Psoas muscle (tissue), 8 donors: ENCODE results near the gene CD34. TPM values are rescaled to one million over a fixed set of nuclear protein-coding genes. Genes with fewer than 3 reads are reported as not detected.
A peak's percentile ranks its signal among the peaks of the same experiment; 100 is the strongest.

ENCODE experiments used
- ATAC-seq, 4 donors: fragments of 200-7000 bp; cut with Tn5 transposase; one replicate each; pipeline ENCODE4 v1.9.1; 2020; ENCODE audit warnings: moderate library complexity in 3 of 4, mild to moderate bottlenecking in 2 of 4
- DNase-seq, 2 donors: peaks; one replicate each; pipeline ENCODE4 v3.0.0-alpha.2; 2020
- H3K27ac ChIP-seq: fragments of 200-600 bp; one replicate; pipeline ENCODE4 v1.8.0; 2022
- H3K27me3 ChIP-seq, 3 donors: fragments of 200-600 bp in 1 of 3; one replicate each; pipeline versions ENCODE4 v1.6.1 to v1.8.0; 2013 to 2022; ENCODE audit warnings: low read length in 2 of 3, mild to moderate bottlenecking in 2 of 3, moderate library complexity in 1 of 3; ENCODE audit not compliant: insufficient read depth in 3 of 3
- H3K36me3 ChIP-seq, 2 donors: fragments of 200-600 bp in 1 of 2; one replicate each; pipeline versions ENCODE4 v1.6.1 to v1.8.0; 2013 to 2022; ENCODE audit warnings: low read depth in 1 of 2, mild to moderate bottlenecking in 1 of 2, moderate library complexity in 1 of 2; ENCODE audit not compliant: insufficient read depth in 1 of 2
- H3K4me1 ChIP-seq: fragments of 200-600 bp; one replicate; pipeline ENCODE4 v1.8.0; 2022
- H3K4me3 ChIP-seq: fragments of 200-600 bp; one replicate; pipeline ENCODE4 v1.8.0; 2022; ENCODE audit warnings: mild to moderate bottlenecking
- H3K9me3 ChIP-seq: fragments of 200-600 bp; one replicate; pipeline ENCODE4 v1.8.0; 2022
- CTCF ChIP-seq: fragments of 200-600 bp; IDR thresholded peaks from one replicate; pipeline ENCODE4 v1.8.0; 2022; ENCODE audit warnings: antibody characterized with exemption
- WGBS, 3 donors: extraction: QIAGEN DNeasy Blood & Tissue Kit; methylation state at CpG; one replicate each; pipeline versions ENCODE4 v1.1.6 to v1.1.7; 2013; 5-methylcytosine and 5-hydroxymethylcytosine counted together
- intact Hi-C, 2 donors: fragments of 100-400 bp; cut with DNase I; formaldehyde crosslinking; loops; one replicate each; pipeline versions ENCODE4 v1.11.0 to v1.14.2; 2022
- polyA plus RNA-seq, 3 donors: library from polyadenylated mRNA; stranded (reverse); fragments of 200-250 nt; gene quantifications; one replicate each; pipeline ENCODE4 v1.2.3, GENCODE V29; 2013
- total RNA-seq, 4 donors: library from RNA; stranded (reverse); fragmentation: NEBNext Ultra II Directional in 2 of 4; extraction: Animal tissue kit (Norgen Biotek cat#: 25700) in 2 of 4; gene quantifications; one replicate each; pipeline versions ENCODE4 v1.2.1 to v1.2.4, GENCODE V29; 2021 to 2023
- donor health status: healthy with polysubstance abuse.
- donor health status: DM: no; HTN: no; CAD: no; lungs with moderate emphysema.
- donor health status: Bipolar disorder and iron deficiency.
- donor health status: healthy.
- donor health status: DM: yes; HTN: yes; CAD: no.
- donor health status: DM: no; HTN: no; CAD: no.
- donor health status: DM: no; HTN: no; CAD: no.
- donor health status: DM: yes; HTN: yes; CAD: no.

CD34 gene
- total and polyA plus RNA-seq, 7 donors = 14.4 to 61.1 (median 21.1) TPM

DNA sequence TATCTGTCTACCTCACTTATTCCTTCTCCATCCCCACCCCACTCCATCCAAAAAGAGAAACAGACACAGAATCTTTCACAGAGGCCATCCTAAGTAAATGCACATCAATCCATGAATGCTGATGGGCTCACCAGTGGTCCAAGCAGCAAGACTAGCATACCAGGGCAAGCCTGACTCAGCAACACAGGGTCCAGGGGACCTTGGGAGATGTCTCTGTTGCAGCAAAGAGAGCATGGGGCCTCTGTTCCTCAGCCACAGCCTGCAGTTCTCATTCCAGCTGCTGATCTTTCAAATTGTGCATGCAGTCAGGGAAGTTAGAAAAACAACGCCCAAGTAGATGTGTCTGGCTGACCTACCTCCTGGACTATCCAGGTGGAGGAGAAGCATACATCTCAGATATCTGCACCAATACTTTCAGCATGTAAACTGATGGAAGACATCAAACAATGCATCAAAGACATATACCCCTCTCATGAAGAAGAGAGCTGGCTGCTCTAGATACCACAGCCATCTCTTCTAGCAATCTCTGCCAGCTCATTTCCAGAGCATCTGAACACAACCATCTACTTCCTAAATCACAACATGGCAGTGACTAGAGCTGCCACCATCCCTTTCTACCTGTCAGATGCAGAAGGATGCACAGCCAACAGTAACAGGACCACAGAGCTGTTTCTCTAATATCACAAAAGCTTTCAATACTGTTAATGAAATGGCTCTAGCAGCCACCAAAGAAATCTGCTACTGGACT, 54.5 kb downstream of the CD34 start:
- peaks cover 0 to 4% of the 10 kb centered on the region in 2 donors for H3K36me3 ChIP-seq
- no peaks in the 10 kb centered on the region for H3K9me3 ChIP-seq
- WGBS, 3 donors = 47 to 96% (median 89%) methylated on average over 1 of the region's 1 CpG
- H3K27ac ChIP-seq = no peak overlapping the region
- no peak for TF ChIP-seq CTCF
- intact Hi-C loops = no loop called here
- ATAC-seq (no peak), DNase-seq (no peak)
- no peaks in the 10 kb centered on the region for H3K27me3 ChIP-seq
- H3K4me1 ChIP-seq = peaks cover 50% of the 10 kb centered on the region
- no peak overlapping the region for H3K4me3 ChIP-seq

GRCh38 chr1:207854001-207854400, 56.9 kb downstream of the CD34 start:
- intact Hi-C loops = no loop called here
- Histone ChIP-seq H3K4me1 (peaks cover 68% of the 10 kb centered on the region), H3K36me3 (no peaks in the 10 kb centered on the region), H3K4me3 (no peak overlapping the region), H3K9me3 (no peaks in the 10 kb centered on the region), H3K27me3 (no peaks in the 10 kb centered on the region), H3K27ac (no peak overlapping the region)
- WGBS, 3 donors = 88 to 96% (median 92%) methylated on average over 2 of the region's 2 CpGs
- no peak for ATAC-seq
- no peak for DNase-seq
- no peak for TF ChIP-seq CTCF

DNA sequence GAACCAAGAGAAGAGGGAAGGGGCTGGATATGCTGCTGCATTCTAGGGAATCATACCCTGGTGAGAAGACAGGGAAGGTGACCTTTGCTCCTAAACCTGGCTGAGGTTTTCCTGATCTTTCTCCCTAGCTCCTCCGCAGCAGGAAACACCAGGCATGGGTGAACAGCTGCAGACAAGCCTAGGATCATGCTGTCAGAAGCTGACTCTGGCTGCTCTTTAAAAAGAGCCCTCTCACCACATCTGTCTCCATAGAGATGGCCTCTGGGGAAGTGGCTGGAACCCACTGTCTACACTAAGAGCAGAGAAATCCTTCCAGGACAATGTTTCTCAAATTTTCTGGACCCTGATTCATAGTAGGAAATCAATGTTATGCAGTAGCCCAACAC, 57.6 kb downstream of the CD34 start:
- no peak for TF ChIP-seq CTCF
- WGBS, 3 donors = 5 to 43% (median 12%) methylated on average over 1 of the region's 1 CpG

GRCh38 chr1:207852576-207853371, 58.2 kb downstream of the CD34 start:
- 47 to 61% (median 47%) methylated on average over 9 of the region's 9 CpGs for WGBS, 3 donors

More for the DNA sequence above, 57.6 kb downstream of the CD34 start:
- H3K4me1 ChIP-seq = peaks cover 72% of the 10 kb centered on the region
- no peaks in the 10 kb centered on the region for H3K9me3 ChIP-seq
- peak in 3 of 4 donors; percentile 49 to 55 (median 55) for ATAC-seq
- no peaks in the 10 kb centered on the region for H3K36me3 ChIP-seq
- peak overlapping the region; percentile 59 for H3K27ac ChIP-seq
- intact Hi-C loops = no loop called here
- DNase-seq = peak; percentile 55 to 68
- no peak overlapping the region for H3K4me3 ChIP-seq
- no peaks in the 10 kb centered on the region for H3K27me3 ChIP-seq

More at GRCh38 chr1:207852576-207853371, 58.2 kb downstream of the CD34 start:
- no peaks in the 10 kb centered on the region for H3K9me3 ChIP-seq
- no peaks in the 10 kb centered on the region for H3K27me3 ChIP-seq
- peak overlapping the region; percentile 59 for H3K27ac ChIP-seq
- ATAC-seq (no peak), DNase-seq (no peak)
- intact Hi-C loops = no loop called here
- no peak for TF ChIP-seq CTCF
- H3K4me1 ChIP-seq = peaks cover 78% of the 10 kb centered on the region
- no peak overlapping the region for H3K4me3 ChIP-seq
- H3K36me3 ChIP-seq = no peaks in the 10 kb centered on the region
